HepG2 (cell line): Measurements from ENCODE around the gene HAGHL. TPM values are rescaled to one million over a fixed set of nuclear protein-coding genes. Genes with fewer than 3 reads are reported as not detected.
"Not testable (repeated sequence)": the region's sequence is repeated elsewhere in the genome, so short reads cannot be mapped to it uniquely, and the experiment has no call there.

Experiments used
- ATAC-seq: fragments of 200-7000 bp; cut with Tn5 transposase; 3 replicates; pipeline ENCODE4 v1.9.1; 2020; ENCODE audit warnings: mild to moderate bottlenecking, moderate library complexity
- BruUV-seq: library from RNA; stranded (reverse); fragments of 400-500 nt; replicated peaks from 2 replicates; lab custom pipeline; 2021; lab: Mats Ljungman, UMichigan
- CTCF ChIA-PET: fragments of 300-600 bp; formaldehyde crosslinking; extraction: SDS; loops from one replicate; lab custom pipeline; 2021; ENCODE audit warnings: low total read pairs, inconsistent platforms, low intra/inter-chr PET ratio; lab: Yijun Ruan, JAX
- POLR2A ChIA-PET: fragments of 350-600 bp; sonication (Branson Sonifier 250); formaldehyde crosslinking; loops from one replicate; lab custom pipeline; 2020; ENCODE audit warnings: antibody characterized with exemption, inconsistent platforms; lab: Yijun Ruan, JAX
- DNase-seq: peaks from one replicate; pipeline ENCODE4 v3.0.0-alpha.2; 2015; ENCODE audit warnings: low spot score
- FAIRE-seq: peaks from 3 replicates; lab custom pipeline; 2011; peaks lifted over from hg19 to GRCh38; lab: Jason Lieb, UNC
- H2AFZ ChIP-seq: one replicate; pipeline ENCODE4 v1.6.1; 2011; ENCODE audit warnings: low read length, inconsistent platforms
- H3K27ac ChIP-seq: fragments of 300-600 bp; 3 replicates; pipeline ENCODE4 v1.8.0; 2011; ENCODE audit warnings: mixed run types, mild to moderate bottlenecking, mixed read lengths, low read length, inconsistent platforms; ENCODE audit not compliant: insufficient read depth; ENCODE audit errors: extremely low read length
- H3K27me3 ChIP-seq, 2 experiments: fragments of 200-600 bp in 1 of 2; 2 replicates in 1 of 2; 3 replicates in 1 of 2; pipeline versions ENCODE4 v1.6.0 to v1.8.0; 2011; ENCODE audit warnings: low read length in 2 of 2, mild to moderate bottlenecking in 2 of 2, moderate library complexity in 2 of 2, inconsistent platforms in 1 of 2; ENCODE audit not compliant: insufficient read depth in 2 of 2, control insufficient read depth in 1 of 2
- H3K36me3 ChIP-seq, 2 experiments: fragments of 200-600 bp in 1 of 2; replicated peaks in 1 of 2; 2 replicates in 1 of 2; 3 replicates in 1 of 2; pipeline versions ENCODE4 v1.5.1 to v1.8.0; 2011; ENCODE audit warnings: low read length in 2 of 2, inconsistent platforms in 1 of 2; ENCODE audit not compliant: insufficient read depth in 2 of 2, control insufficient read depth in 1 of 2
- H3K4me1 ChIP-seq: 2 replicates; pipeline ENCODE4 v1.5.1; 2012; ENCODE audit warnings: low read length, inconsistent platforms; ENCODE audit not compliant: insufficient read depth
- H3K4me2 ChIP-seq: 2 replicates; pipeline ENCODE4 v1.6.0; 2011; ENCODE audit warnings: low read depth, low read length, inconsistent platforms
- H3K4me3 ChIP-seq, 3 experiments: fragments of 200-600 bp in 1 of 3; sonication (generic), shearing (Covaris generic) in 1 of 3; replicated peaks in 1 of 3; 2 replicates each; pipeline ENCODE4 v1.5.1; 2011 to 2016; ENCODE audit warnings: low read length in 3 of 3, inconsistent platforms in 2 of 3, low read depth in 2 of 3, mild to moderate bottlenecking in 2 of 3, control low read depth in 1 of 3, mixed read lengths in 1 of 3; ENCODE audit not compliant: insufficient read depth in 1 of 3
- H3K79me2 ChIP-seq: one replicate; pipeline ENCODE4 v1.6.1; 2011; ENCODE audit warnings: low read length, inconsistent platforms; ENCODE audit not compliant: insufficient read depth
- H3K9ac ChIP-seq: 2 replicates; pipeline ENCODE4 v1.6.0; 2011; ENCODE audit warnings: mild to moderate bottlenecking, low read depth, low read length, inconsistent platforms; ENCODE audit not compliant: insufficient read depth
- H3K9me3 ChIP-seq: 2 replicates; pipeline ENCODE4 v1.5.1; 2012; ENCODE audit warnings: mild to moderate bottlenecking, low read length
- H4K20me1 ChIP-seq: 2 replicates; pipeline ENCODE4 v1.6.0; 2011; ENCODE audit warnings: inconsistent platforms, mild to moderate bottlenecking, low read length, moderate library complexity; ENCODE audit not compliant: insufficient read depth
- DNMT3B ChIP-seq: conservative IDR thresholded peaks from 2 replicates; pipeline ENCODE4 v1.6.1; 2016; ENCODE audit warnings: missing biosample characterization, control low read depth
- MZF1 ChIP-seq: sonication (generic); formaldehyde crosslinking; IDR thresholded peaks from 2 replicates; pipeline ENCODE4 v1.8.1; 2023; ENCODE audit warnings: mild to moderate bottlenecking, missing genetic modification reagents, borderline replicate concordance
- TFE3 ChIP-seq: IDR thresholded peaks from 2 replicates; pipeline ENCODE4 v1.6.1; 2016
- TOPORS ChIP-seq: sonication (generic); formaldehyde crosslinking; IDR thresholded peaks from 2 replicates; pipeline ENCODE4 v1.8.0; 2023; ENCODE audit warnings: mild to moderate bottlenecking, missing genetic modification reagents
- U2AF1 ChIP-seq: fragments of 200-400 bp; formaldehyde crosslinking; optimal IDR thresholded peaks from 2 replicates; pipeline ENCODE3; 2017; ENCODE audit warnings: mild to moderate bottlenecking, low read depth, low read length
- XBP1 ChIP-seq: sonication (generic); formaldehyde crosslinking; IDR thresholded peaks from 2 replicates; pipeline ENCODE4 v1.5.0; 2020; ENCODE audit warnings: missing genetic modification reagents
- ZNF225 ChIP-seq: sonication (generic); formaldehyde crosslinking; IDR thresholded peaks from 2 replicates; pipeline ENCODE4 v1.4.0; 2020; ENCODE audit warnings: mild to moderate bottlenecking, missing genetic modification reagents
- ZNF280D ChIP-seq: sonication (generic); formaldehyde crosslinking; IDR thresholded peaks from 2 replicates; pipeline ENCODE4 v1.5.1; 2020; ENCODE audit warnings: mild to moderate bottlenecking, missing genetic modification reagents
- ZNF556 ChIP-seq: sonication (generic); formaldehyde crosslinking; IDR thresholded peaks from 2 replicates; pipeline ENCODE4 v1.4.0; 2020; ENCODE audit warnings: mild to moderate bottlenecking, missing genetic modification reagents, borderline replicate concordance
- WGBS: methylation state at CpG from one replicate; pipeline ENCODE4 v1.1.6; 2017; ENCODE audit warnings: low lambda C conversion rate; 5-methylcytosine and 5-hydroxymethylcytosine counted together
- in situ Hi-C: cut with HindIII; loops from 2 replicates; pipeline ENCODE4 v1.10.0; 2017; ENCODE audit warnings: low pct_unique_long_range_greater_than_20kb; ENCODE audit not compliant: extremely low pct_ligation_motif_present
- intact Hi-C: fragments of 100-400 bp; cut with micrococcal nuclease; formaldehyde crosslinking; loops from one replicate; pipeline ENCODE4 v1.10.0; 2022; ENCODE audit not compliant: unreplicated experiment
- polyA plus RNA-seq, 8 experiments: library from polyadenylated mRNA; depleted of rRNA in 3 of 8; stranded (reverse) in 7 of 8; unstranded in 1 of 8; fragments of >200 nt; fragmentation: Illumina TruSeq in 4 of 8; extraction: Trizol in 4 of 8; gene quantifications; 2 replicates each; pipeline versions ENCODE4 v1.2.1 to v1.2.3, GENCODE V29; 2011 to 2016; ENCODE audit warnings: low read depth in 4 of 8, missing spikeins in 1 of 8, mixed read lengths in 1 of 8; ENCODE audit not compliant: insufficient read depth in 1 of 8
- total RNA-seq, 5 experiments: library from RNA; depleted of rRNA; stranded (reverse); fragments of >200 nt; fragmentation: Illumina TruSeq; extraction: Trizol; gene quantifications; 2 replicates each; pipeline ENCODE4 v1.2.3, GENCODE V29; 2016; ENCODE audit warnings: low read depth in 1 of 5

HAGHL gene
- total and polyA plus RNA-seq, 2 of the 13 experiments (the other 11 are each of a cell fraction or from before 2014, with no cell fraction given): 3.4 to 8.4 TPM

GRCh38 chr16:741986-742629, 15.2 kb downstream of the HAGHL start:
- H3K27ac ChIP-seq: no peak overlapping the region
- TF ChIP-seq TOPORS (CRISPR knock-in tag) (no peak), MZF1 (CRISPR knock-in tag) (no peak), U2AF1 (no peak), ZNF556 (CRISPR knock-in tag) (no peak), XBP1 (CRISPR knock-in tag) (no peak), DNMT3B (no peak), TFE3 (CRISPR knock-in tag) (no peak), ZNF225 (CRISPR knock-in tag) (no peak), ZNF280D (CRISPR knock-in tag) (no peak)
- POLR2A ChIA-PET: interaction anchor here (3.3 kb wide), 1 partner anchor 22 kb away, joined by 22 read pairs; the partner anchor contains the start of gene ANTKMT
- no peak overlapping the region for H3K9ac ChIP-seq
- CTCF ChIA-PET: no interaction called here
- no peaks in the 10 kb centered on the region for H3K79me2 ChIP-seq
- no peaks in the 10 kb centered on the region for H3K9me3 ChIP-seq
- peaks cover 18% of the 10 kb centered on the region for H3K4me1 ChIP-seq
- ATAC-seq (no peak), FAIRE-seq (no peak), DNase-seq (no peak)
- no peak overlapping the region for H3K4me3 ChIP-seq
- in situ Hi-C loops: loop anchor here (5.0 kb wide), 1 partner anchor 45 kb away; the partner anchor contains the start of genes CHTF18 and RPUSD1
- H4K20me1 ChIP-seq: no peaks in the 10 kb centered on the region
- intact Hi-C loops: no loop called here
- 0 out of 5 replicates have a peak, but pooled peaks cover 0 to 5% of the 10 kb centered on the region in 2 experiments for H3K27me3 ChIP-seq
- WGBS: 75% methylated on average over 10 of the region's 15 CpGs
- no peak overlapping the region for H2AFZ ChIP-seq
- BruUV-seq: TSS peak; percentile 67
- H3K36me3 ChIP-seq: peaks cover 0 to 3% of the 10 kb centered on the region in 2 experiments; a peak in 1 of 5 replicates
- H3K4me2 ChIP-seq: no peak overlapping the region

GRCh38 chr16:742894-743293, 16.0 kb downstream of the HAGHL start:
- H3K4me1 ChIP-seq: peaks cover 18% of the 10 kb centered on the region
- in situ Hi-C loops: loop anchor here (5.0 kb wide), 1 partner anchor 44 kb away; the partner anchor contains the start of genes CHTF18 and RPUSD1
- ATAC-seq, H3K79me2 ChIP-seq, H3K36me3 ChIP-seq, H3K9ac ChIP-seq, H3K27ac ChIP-seq, intact Hi-C loops, H3K9me3 ChIP-seq, H3K4me3 ChIP-seq, FAIRE-seq, H4K20me1 ChIP-seq, POLR2A ChIA-PET, CTCF ChIA-PET, DNase-seq, BruUV-seq, H2AFZ ChIP-seq, H3K27me3 ChIP-seq, H3K4me2 ChIP-seq: not testable (repeated sequence)
- 50% methylated on average over 14 of the region's 14 CpGs for WGBS
